ENCODE results near the gene CENPO.
A peak's percentile ranks its signal among the peaks of the same experiment; 100 is the strongest.

The CENPO gene, protein sequence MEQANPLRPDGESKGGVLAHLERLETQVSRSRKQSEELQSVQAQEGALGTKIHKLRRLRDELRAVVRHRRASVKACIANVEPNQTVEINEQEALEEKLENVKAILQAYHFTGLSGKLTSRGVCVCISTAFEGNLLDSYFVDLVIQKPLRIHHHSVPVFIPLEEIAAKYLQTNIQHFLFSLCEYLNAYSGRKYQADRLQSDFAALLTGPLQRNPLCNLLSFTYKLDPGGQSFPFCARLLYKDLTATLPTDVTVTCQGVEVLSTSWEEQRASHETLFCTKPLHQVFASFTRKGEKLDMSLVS

DNA sequence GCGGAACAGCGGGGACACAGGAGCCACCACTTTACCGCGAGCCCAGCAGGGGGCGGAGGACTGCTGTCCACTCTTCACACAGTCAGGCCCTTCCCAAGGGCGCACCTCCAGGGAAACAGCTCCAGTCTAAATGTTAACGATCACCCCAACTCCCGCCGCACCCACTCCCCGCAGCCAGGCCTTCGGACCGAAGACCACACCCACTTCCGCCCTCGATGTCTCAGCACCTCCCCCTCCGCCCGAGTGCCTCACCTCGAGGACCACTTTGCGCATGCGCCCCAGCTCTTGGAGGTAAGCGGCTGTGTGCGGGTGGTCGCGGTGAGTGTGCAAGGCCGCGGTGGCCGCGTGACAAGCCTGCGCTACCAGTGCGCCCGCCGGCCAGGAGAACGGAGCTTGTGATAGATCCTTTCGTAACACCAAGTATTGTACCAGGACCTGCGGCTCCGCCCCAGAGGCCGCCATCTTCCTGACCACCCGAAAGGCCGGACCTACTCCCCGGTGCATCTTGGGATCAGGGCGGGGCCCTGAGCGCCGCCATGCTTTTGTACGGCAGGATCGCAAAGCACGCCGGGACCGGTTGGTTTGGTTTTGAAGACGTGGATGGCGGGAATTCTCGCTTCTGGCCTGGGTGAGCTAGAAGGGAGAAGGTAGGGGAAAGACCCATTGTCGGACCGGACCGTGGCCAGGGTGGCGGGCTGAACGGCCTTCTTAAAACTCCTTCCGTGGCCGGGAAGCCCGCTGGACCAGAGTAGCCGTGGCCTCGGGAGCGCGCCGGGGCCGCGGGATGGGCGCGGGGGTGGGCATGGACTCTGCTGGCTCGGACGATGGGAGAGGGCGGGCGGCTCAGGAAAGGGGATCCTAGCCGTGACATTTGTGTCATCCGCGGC lies at the start of gene CENPO, which contains the start of gene PTRHD1:
CENPO (plus strand) TSS at position 552 of the 887 bp plus-strand sequence. CDS start 495 bp downstream, outside the sequence.
PTRHD1 (minus strand) TSS at position 518 of the 887 bp plus-strand sequence; CDS start at position 504, 14 bp downstream.
- DNase-seq, result peak; percentile 93

DNA sequence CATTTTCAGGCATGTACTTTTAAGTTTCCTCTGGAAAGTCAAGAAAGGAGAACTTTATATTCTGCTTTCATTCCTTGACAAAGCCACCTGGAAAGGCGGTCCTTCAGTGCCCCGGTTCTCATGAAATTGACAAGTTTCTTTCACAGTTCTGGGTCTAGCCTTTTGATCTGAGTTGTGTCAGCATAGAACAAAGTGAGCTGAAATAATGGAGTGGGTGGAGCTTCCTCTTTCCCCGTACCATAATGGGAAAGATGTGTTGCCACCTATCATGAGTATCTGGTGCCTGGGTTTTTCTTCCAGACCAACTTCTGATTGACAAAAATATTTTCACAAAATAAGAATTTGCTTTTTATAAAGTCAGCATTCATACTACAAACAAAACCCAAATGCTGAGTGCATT lies 49.3 kb upstream of the CENPO start:
- no peak for DNase-seq

DNA sequence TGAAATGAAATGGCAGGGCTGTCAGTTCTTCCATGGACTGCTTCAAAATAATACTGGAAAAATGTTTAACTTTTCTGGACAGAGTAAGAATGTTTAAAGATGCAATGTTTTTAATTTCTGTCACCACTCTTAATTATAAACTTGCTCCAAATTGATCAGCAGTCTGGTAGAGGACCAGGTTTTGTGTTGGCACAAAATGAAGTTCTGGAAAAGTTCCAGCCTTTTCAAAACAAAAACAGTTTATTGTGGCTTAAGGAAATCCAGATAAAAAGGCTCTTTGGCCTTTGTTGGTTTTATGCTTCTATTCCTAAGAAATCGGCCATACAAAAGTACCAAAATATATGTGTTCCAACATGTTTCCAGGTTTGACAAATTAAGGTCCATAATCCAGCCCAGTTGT lies 48.9 kb upstream of the CENPO start:
- DNase-seq, result no peak

DNA sequence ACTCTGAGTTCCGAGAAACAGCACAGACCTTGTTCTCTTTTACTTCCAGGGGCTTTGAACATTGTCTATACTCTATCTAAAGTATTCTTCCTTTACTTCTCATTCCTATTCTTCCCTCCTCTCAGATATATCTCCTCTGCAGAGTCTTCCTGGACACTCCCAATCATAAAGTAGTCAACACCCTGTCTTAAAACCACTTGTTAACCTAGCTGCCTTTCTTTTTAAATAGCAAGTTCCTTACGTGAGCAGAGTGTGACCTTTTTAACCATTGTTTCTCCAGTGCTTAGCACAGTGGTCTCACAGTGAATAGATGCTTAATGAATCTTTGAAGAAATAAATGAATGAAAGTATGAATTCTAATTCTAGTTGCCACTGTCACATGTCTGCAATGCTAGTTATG lies 47.4 kb upstream of the CENPO start:
- DNase-seq, result no peak

DNA sequence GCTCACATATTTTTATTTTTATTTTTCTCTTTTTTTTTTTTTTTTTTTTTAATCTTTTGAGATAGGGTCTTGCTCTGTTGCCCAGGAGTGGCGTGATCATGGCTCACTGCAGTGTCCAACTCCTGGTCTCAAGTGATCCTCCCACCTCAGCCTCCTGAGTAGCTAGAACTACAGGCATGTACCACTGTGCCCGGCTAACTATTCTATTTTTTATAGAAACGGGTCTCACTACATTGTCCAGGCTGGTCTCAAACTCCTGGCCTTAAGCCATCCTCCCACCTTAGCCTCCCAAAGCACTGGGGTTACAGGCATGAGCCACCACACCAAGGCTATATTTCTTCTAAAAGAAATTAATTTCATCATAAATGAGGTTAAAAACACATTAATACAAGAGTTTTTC lies 45.9 kb upstream of the CENPO start:
- DNase-seq, result no peak

DNA sequence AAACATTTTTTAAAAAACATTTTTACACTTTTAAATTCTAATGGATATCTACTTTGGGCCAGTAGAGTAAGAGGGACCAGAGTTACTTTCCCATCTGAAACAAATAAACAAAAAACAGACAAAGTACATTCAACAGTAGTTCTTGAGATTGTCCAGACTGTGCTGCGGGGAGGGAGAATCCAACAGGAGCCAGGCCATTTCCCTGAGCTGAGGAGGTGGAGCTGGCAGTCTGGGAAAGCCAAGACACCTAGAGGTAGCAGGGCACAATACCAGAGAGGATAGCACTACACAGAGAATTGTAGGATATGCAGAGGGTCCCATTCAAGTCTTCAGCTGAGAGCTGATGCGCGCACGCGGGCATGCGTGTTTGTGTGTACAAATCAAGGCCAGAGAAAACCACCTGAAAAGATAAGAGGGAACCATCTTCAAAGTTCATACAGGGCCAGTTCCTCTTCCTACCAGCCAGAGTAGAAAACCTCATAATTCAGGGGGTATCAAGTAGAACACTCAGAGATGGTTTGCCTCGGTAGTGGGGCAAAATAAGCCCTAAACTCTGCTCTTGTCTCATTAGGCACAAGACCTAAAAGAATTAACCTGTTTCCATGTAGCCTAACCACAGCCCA lies 44.0 kb upstream of the CENPO start:
- DNase-seq, result no peak

DNA sequence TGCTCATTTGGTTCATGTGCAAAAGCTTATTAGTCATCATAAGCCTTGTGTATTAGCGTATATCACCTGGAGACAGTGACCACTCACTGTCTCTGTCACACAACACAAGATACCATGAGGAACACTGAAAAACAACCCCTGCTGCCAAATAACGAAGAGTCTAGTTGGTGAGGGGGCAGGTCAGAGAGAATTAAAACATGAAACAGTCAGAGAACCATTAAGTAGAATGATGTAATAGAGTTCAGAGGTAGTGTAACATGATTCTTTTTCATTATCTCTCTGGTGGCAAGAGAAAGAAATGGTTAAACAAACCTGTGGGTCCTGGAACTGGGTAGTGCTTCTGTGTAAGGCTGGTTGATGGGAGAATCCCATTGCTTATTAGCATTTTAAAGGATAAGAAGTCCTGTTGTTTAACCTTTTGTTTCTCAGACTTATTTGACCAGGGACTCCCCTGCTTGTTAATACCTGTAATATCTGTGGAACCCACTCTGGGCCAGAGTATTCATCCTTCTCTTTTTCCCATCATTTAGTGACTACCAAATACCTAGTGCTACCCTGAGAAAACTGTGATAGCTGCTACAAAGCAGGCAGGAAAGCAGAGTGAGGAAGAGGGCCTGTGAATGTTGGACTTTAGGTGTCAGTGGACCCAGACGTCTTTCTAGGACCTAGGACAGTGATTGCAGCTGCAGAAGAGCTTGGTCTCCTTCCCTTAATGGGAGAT lies 38.1 kb upstream of the CENPO start:
- DNase-seq, result no peak

DNA sequence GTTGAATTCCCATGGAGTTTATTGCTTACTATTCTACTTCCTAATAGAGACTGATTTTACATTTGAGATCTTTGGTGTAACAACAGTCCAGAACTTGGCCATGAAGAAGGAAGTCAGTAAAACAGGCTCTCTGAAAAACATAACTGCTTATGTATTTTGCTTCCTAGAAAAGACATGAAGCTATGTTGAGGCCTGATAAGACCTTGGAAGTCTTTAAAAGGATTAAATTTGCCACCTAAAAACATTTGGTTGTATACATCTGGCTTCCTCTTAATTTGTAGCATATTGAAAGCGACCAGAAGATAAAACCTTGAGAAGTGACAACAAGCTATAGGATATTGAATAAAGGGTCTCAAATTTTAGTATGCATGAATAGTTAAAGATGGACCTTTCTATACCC lies 36.4 kb upstream of the CENPO start:
- no peak for DNase-seq

DNA sequence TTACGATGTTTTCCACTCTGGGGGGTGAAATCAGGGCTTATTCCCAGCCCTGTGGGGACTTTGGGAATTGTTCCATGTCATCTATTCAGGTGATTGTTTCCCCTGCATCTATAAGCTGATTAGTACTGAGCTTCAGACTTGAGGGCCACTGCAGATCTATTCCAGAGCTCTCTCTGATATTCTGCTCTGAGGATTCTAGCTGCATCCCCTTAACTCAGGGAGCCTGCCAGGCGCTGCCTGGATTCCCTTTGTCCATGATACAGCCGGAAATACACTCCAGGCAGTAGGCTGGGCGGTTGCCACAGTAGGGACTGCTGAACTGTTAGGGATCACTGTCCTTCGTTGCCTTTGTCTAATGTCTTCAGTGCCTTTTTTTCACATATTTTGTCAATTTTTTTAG lies 31.4 kb upstream of the CENPO start:
- no peak for DNase-seq

DNA sequence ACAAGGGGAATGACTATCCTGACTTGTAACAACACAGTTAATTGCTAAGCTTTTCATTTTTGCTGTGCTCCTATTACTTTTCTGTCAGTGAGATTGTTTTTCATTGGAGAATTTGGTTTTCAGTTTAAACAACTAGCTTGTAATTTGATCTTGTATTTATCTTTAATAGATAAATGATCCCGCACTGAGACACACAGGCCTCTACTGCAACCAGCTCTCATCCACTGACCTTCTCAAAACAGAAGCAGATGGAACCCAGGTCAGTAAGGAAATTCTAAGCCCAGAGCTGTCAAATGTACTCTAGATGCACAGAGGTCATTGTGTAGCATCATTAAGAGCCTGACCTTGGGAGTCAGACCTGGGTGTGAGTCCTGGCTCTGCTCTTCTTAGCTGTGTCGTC lies 30.7 kb upstream of the CENPO start:
- DNase-seq, result no peak

DNA sequence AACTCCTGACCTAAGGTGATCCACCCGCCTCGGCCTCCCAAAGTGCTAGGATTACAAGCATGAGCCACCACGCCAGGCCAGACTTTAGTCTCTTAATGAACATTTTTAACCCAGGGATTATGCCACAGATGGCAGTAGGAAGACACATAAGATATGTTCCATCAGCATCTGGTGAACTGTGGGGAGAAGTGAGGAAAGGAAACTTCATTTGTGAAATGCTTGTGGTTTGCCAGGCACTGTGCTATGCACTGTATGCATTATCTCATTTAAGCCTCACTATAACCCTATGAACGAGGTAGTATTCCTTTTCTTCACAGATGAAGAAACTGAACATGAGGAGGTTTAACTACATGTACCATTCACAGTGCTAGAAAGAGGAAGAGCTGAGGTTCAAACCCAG lies 29.4 kb upstream of the CENPO start:
- no peak for DNase-seq

DNA sequence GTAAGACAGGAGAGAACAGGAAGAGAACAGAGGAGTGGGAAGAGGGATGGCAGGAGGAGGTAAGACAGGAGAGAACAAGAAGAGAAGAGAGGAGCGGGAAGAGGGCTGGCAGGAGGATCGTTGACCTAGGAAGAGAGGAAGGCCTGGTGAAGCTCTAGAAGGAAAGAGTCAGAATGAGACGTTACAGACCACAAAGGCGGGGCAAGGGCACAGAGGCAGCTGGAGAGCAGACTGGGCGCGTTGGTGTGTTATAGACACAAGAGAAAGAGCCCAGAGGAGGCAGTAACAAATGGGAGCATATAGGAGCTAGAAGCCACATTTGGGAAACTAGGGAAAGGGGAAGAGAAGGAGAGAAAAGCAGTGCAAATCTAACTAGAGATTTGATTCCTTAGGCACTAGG lies 26.6 kb upstream of the CENPO start:
- no peak for DNase-seq

DNA sequence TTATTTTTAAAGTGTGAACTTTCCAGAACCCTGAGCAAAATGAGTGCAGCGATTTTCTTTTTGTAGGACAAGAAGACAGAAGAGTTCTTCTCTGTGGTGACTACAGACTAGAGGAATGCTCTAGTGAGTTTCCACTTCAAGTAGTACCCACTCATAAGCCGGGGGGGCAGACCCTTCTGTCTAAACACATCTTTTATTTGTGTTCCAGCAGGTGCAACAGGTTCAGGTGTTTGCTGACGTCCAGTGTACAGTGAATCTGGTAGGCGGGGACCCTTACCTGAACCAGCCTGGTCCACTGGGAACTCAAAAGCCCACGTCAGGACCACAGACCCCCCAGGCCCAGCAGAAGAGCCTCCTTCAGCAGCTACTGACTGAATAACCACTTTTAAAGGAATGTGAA lies 25.2 kb upstream of the CENPO start:
- DNase-seq, result no peak

DNA sequence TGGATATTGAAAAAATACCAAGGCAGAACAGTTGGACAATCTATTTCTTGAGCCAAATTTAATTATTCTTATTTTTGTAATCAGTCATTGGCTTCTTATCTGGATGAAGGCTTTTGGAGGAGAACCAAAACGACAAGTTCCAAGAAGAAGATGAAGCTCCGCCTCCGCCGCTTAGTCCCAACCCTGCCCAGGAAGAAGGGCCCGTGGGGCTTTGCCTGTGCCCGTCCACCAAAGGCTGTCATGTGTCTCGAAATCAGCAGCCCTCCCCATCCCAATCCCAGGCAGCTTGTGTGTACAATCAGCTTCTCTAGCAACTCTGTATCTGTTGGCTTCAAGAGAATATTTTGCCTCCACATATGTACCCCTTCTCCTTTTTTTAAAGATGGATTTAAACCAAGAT lies 24.6 kb upstream of the CENPO start:
- no peak for DNase-seq

DNA sequence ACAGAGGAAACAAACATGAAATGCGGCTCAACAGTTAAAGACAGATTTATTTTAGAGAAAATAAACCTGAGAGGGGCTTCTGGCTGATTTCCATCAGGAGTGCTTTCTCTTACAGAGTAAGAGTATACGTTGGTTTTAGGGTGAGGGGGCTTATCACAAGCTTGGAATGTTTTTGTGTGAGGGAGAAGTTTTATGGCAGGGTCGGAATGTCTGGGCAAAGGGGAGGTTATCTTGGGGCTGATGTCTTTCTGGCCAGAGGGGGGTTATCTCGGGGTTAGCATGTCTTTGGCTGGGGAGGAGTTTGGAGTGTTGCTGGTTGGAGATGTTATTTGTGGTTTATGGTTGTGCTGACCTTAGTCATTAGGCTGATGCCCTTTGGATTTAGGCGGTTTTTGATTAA lies 22.2 kb upstream of the CENPO start:
- DNase-seq, result no peak

DNA sequence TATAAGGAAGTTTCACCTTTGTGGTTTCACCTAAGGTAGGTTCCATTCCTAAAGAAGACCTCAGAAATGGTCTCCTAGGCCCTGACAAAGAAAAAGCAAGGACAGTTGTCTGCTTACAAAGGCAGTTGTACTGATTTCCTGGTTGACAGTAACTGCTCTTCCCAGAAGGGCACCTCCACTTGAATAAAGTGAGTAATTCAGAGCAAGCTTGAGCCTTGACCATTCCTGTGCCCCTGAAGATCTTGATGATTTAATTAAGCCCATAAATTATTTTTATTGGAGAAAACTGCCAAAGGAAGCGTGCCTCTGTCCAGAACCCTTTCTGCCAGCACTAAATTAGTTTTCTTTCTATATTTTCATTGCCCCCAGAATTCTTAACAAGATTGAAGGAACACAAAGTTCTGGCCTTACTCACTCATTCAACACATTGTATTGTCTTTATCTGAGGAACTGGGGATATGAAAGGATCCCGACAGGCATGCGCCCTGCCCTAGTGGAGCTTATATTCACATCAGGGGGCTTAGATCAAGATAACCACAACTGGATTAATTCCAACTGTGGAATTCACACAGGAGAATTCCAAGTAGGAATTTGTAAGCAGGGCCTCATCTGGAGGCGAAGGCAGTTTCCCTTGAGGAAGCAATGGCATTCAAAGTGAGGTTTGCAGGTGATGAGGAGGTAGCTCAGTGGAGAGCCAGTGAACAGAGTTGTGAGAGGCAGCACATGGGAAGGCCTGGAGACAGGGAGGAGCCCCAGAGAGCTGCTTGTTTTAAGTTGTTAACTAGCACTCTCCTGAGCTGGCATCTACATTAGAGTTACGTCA lies 21.2 kb upstream of the CENPO start:
- DNase-seq, result no peak

DNA sequence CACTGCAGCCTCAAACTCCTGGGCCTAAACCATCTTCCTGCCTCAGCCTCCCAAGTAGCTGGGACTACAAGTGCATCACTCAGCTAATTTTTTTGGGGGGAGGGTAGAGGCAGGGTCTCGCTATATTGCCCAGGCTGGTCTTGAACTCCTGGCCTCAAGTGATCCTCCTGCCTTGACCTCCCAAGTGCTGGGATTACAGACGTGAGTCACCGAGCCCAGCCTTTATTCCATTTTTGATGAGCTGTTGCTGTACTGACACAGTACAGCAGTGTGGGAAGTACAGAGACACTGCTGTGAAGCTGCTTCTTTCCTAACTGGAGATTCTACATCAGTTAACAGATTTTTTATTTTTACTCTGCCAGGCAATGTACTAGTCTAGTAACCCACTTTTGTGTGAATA lies 18.9 kb upstream of the CENPO start:
- no peak for DNase-seq

DNA sequence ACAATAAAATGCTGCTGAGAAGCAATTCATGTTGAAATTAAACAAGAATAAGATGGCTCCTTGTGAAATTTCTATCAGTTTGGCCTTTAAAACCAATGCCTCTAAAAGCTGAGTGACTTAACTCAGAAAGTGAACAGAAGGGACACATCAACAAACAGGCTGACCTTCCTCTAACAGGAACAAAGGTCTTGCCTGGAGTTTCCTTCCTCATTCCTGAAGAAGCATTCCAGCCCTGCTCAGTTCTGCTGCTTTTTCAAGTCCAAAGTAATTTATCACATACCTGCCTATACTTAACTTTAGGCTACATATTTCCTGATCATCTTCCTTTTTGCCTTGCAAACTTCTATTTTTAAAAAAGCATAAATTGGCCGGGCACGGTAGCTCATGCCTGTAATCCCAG lies 14.1 kb upstream of the CENPO start:
- no peak for DNase-seq

DNA sequence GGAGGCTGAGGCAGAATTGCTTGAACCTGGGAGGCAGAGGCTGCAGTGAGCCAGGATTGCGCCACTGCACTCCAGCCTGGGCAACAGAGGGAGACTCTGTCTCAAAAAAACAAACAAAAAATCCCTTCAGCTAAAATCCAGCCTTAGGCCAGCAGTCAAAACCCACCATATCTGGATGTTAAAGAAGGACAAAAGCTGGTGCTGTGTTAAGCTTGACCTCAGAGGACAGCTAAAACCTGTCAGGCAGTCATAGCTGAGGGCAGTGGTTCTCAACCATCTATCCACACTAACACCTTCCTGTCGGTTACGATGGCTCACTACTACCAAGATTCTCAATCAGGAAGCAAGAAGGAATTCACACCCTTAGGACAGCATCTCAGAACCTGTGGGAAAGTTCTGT lies 9.6 kb upstream of the CENPO start:
- no peak for DNase-seq

DNA sequence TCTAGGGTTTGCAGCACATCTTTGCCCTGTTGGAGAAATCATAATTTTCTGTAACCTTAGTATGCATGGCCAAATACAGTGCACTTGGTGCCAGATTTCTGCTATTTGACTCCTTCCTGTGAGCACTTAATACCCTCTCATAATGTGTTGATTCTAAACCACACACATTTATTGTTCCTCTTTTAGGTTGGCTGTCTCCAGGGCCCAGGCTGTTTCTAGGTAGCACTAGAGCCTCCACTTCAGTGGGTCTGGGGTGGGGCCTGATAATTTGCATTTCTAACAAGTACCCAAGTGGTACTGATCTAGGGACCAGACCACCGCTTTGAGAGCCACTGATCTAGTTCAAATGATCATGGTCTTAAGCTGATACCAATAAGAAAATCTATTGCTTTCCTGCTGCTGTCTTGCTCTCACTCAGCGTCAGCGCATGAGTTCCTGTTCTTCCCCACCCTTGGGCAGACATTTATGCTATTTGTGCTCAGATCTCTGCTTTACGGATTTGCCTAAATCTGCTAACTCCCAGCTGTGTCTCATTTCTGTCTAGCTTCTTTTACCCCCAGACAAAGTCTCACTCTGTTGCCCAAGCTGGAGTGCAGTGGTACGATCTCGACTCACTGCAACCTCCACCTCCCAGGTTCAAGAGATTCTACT lies 7.4 kb upstream of the CENPO start:
- DNase-seq, result peak; percentile 10

DNA sequence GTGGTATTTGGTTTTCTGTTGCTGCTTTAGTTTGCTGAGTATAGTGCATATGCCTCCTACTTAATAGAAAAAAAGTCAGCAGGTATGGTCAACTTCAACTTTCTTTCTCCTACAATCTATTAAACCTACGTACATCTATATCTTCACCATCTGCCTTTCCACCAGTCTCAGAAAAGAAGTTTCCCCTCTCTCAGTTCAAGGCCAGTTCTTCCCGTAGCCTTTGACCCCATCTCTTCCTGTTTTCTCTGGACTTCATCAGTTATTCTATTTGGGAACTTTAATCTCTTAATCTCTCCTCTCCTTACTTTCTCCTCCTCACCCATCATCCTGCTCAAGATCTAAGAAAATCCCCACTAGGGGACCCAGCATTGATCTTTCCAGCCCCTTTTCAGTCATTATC lies 5.7 kb upstream of the CENPO start:
- DNase-seq, result no peak

DNA sequence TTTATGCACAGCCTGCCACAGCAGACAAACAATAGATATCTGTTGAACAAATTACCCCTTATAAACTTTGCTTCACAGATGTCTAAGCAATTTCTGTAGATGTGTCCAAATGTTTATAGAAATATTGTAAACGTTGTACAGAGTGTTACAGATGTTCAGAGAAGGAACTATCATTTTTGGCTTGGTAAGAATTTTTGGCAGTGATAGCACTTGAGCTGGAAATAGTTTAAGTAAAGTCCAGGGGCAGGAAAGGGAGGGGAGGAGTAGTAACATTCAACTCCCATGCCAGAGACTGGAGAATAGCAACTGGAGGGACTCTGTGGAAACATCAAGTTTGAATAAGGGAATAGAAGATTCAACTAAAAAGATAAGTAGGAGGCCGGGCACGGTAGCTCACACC lies 4.4 kb upstream of the CENPO start:
- DNase-seq, result no peak

Measured in NCI-H1105 (cell line).